Natural killer cell treated with Interleukin-12 subunit alpha and Interleukin-12 subunit beta and Interleukin-15 and Interleukin-18, amount 100 ng/mL, for 72 hours (primary cell): Measurements from ENCODE around the gene AMMECR1. TPM values are rescaled to one million over a fixed set of nuclear protein-coding genes. Genes with fewer than 3 reads are reported as not detected.

Experiments
- ATAC-seq, 2 donors: fragments of 150-1000 bp; cut with Tn5 transposase in 1 of 2; sonication (Bioruptor Pico), chemical (Tn5 transposase) in 1 of 2; 2 replicates each; pipeline ENCODE4 v1.10.0; 2021
- DNase-seq: peaks from one replicate; pipeline ENCODE4 v3.0.0; 2022; ENCODE audit warnings: low spot score
- H3K27ac Mint-ChIP-seq, 2 donors: 1 replicate in 1 of 2; 2 replicates in 1 of 2; pipeline ENCODE4 v1.8.0; 2022; ENCODE audit warnings: mixed read lengths in 2 of 2, mild to moderate bottlenecking in 1 of 2, moderate library complexity in 1 of 2
- H3K27me3 Mint-ChIP-seq, 2 donors: 1 replicate in 1 of 2; 2 replicates in 1 of 2; pipeline ENCODE4 v1.8.0; 2022; ENCODE audit warnings: mixed read lengths in 2 of 2
- H3K36me3 Mint-ChIP-seq: one replicate; pipeline ENCODE4 v1.8.0; 2022; ENCODE audit warnings: mixed read lengths
- H3K4me1 Mint-ChIP-seq, 2 donors: 1 replicate in 1 of 2; 2 replicates in 1 of 2; pipeline ENCODE4 v1.8.0; 2022; ENCODE audit warnings: low read depth in 2 of 2, mixed read lengths in 2 of 2, mild to moderate bottlenecking in 1 of 2
- H3K4me3 Mint-ChIP-seq: one replicate; pipeline ENCODE4 v1.8.0; 2022; ENCODE audit warnings: mixed read lengths
- H3K9me3 Mint-ChIP-seq: 2 replicates; pipeline ENCODE4 v1.8.0; 2022; ENCODE audit warnings: mixed read lengths
- total RNA-seq, 2 donors: library from RNA; stranded (reverse); gene quantifications; one replicate each; pipeline ENCODE4 v1.2.3, GENCODE V29; 2022

AMMECR1 gene
- total RNA-seq, 2 donors from 2014 or later, result 10.1 to 13.6 TPM

DNA sequence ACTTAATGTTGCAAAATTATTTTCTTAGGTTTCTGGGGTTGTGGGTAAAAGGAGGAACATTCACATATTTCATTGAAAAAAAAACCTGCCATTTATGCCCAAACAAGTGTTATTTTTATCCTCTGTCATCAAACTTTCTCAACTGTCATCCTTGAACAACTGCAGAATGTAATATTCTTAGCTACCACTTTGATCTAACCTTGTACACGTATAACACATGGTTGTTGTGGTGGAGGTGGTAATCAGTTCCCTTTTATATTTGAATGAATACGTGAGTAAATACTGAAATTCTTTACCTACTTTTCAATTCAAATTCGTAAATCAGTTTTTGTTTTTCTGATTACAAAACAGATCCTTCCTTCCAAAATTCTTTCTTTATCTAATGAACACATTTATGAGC lies 3.8 kb upstream of the AMMECR1 start:
- H3K9me3 Mint-ChIP-seq, result no peaks in the 10 kb centered on the region
- H3K4me3 Mint-ChIP-seq, result no peak overlapping the region
- H3K27me3 Mint-ChIP-seq, result peaks cover 0 to 15% of the 10 kb centered on the region in 2 donors
- no peaks in the 10 kb centered on the region for H3K36me3 Mint-ChIP-seq
- peaks cover 7 to 12% of the 10 kb centered on the region in 2 donors for H3K4me1 Mint-ChIP-seq
- no peak overlapping the region for H3K27ac Mint-ChIP-seq
- DNase-seq (no peak), ATAC-seq (no peak)

GRCh38 chrX:110321081-110321480 lies 3.2 kb upstream of the AMMECR1 start:
- DNase-seq, result no peak
- Mint-ChIP-seq H3K27me3 (peaks cover 0 to 15% of the 10 kb centered on the region in 2 donors), H3K36me3 (no peaks in the 10 kb centered on the region), H3K4me3 (no peak overlapping the region), H3K4me1 (peaks cover 7 to 16% of the 10 kb centered on the region in 2 donors), H3K9me3 (no peaks in the 10 kb centered on the region), H3K27ac (no peak overlapping the region)
- ATAC-seq, result no peak

- ATAC-seq (no peak), DNase-seq (no peak)
- Mint-ChIP-seq H3K27me3 (peaks cover 0 to 12% of the 10 kb centered on the region in 2 donors), H3K27ac (no peak overlapping the region), H3K9me3 (no peaks in the 10 kb centered on the region), H3K4me3 (no peak overlapping the region), H3K4me1 (peaks cover 7 to 16% of the 10 kb centered on the region in 2 donors), H3K36me3 (no peaks in the 10 kb centered on the region)
These were observed 2.6 kb upstream of the AMMECR1 start for GRCh38 chrX:110320381-110320987.

DNA sequence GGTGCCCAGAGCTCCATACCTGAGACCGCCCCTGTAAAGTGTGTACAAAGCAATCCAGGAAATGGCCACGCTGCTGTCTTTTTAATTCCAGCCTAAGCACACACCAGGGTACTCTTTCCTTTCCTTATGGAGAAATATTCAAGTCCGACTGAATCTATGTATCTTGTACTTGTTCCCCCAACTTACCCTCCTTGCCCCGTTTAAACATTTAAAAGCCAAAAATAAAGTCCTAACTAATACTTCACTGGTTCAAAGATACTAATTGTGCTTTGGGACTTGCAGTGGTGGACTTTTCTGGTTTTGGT lies 731 bp upstream of the AMMECR1 start:
- Mint-ChIP-seq H3K4me1 (peaks cover 9 to 20% of the 10 kb centered on the region in 2 donors), H3K27ac (peak overlapping the region; percentile 68 to 84), H3K36me3 (no peaks in the 10 kb centered on the region), H3K27me3 (peaks cover 0 to 9% of the 10 kb centered on the region in 2 donors), H3K4me3 (peak overlapping the region; percentile 91), H3K9me3 (no peaks in the 10 kb centered on the region)
- ATAC-seq (no peak), DNase-seq (no peak)

DNA sequence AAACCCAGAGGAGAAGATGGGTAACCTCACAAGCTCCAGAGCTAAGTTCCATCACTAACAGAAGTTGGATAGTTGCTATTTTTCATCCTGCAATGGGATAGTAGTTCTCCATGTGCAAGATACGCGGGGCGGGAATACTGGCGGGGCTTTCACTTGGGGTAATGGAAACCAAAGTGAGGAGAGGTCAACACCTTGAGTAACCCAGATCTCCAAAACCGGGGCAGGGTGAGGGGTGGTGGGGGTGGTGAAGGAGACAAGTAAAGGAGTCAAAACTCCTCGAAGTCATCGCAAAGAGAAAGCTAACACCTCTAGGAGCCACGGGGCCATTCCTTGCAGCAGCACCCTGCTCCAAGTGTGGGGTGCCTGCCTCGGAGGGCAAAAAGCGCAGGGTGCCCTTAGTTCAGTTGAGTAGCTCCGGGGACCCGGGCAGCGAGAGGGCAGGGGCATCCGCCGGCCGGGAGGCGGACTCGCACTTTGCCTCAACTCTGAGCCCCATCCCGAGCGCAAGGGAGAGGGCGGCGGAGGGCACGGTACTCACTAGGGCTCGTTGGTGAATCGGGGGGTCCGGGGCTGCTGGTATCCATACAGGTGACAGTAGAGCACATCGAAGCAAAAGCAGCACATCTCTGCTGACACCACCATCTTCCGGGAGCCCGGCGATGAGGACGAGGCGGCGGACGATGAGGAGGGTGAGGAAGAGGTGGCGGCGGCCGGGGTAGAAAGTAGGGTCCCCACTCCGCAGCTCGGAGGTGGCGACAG lies 645 bp downstream of the AMMECR1 start:
- DNase-seq (no peak), ATAC-seq (peak; percentile 54 to 62)
- H3K36me3 Mint-ChIP-seq, result no peaks in the 10 kb centered on the region
- H3K27me3 Mint-ChIP-seq, result peaks cover 0 to 3% of the 10 kb centered on the region in 2 donors
- H3K4me3 Mint-ChIP-seq, result peak overlapping the region; percentile 91
- H3K4me1 Mint-ChIP-seq, result peaks cover 11 to 21% of the 10 kb centered on the region in 2 donors
- H3K27ac Mint-ChIP-seq, result peak overlapping the region; percentile 68 to 70
- H3K9me3 Mint-ChIP-seq, result no peaks in the 10 kb centered on the region

- Mint-ChIP-seq H3K4me1 (peaks cover 11 to 21% of the 10 kb centered on the region in 2 donors), H3K36me3 (no peaks in the 10 kb centered on the region), H3K27ac (peak overlapping the region; percentile 68 to 70), H3K9me3 (no peaks in the 10 kb centered on the region), H3K4me3 (peak overlapping the region; percentile 91), H3K27me3 (no peaks in the 10 kb centered on the region)
- ATAC-seq (no peak), DNase-seq (no peak)
These were observed 1.4 kb downstream of the AMMECR1 start for GRCh38 chrX:110316351-110317060.

GRCh38 chrX:110315551-110315950 lies 2.3 kb downstream of the AMMECR1 start:
- H3K36me3 Mint-ChIP-seq, result no peaks in the 10 kb centered on the region
- peaks cover 18 to 31% of the 10 kb centered on the region in 2 donors for H3K4me1 Mint-ChIP-seq
- ATAC-seq (no peak), DNase-seq (no peak)
- no peaks in the 10 kb centered on the region for H3K9me3 Mint-ChIP-seq
- no peaks in the 10 kb centered on the region for H3K27me3 Mint-ChIP-seq
- no peak overlapping the region for H3K27ac Mint-ChIP-seq
- H3K4me3 Mint-ChIP-seq, result peak overlapping the region; percentile 91

GRCh38 chrX:110311437-110312230 lies 6.3 kb downstream of the AMMECR1 start:
- peaks cover 16 to 39% of the 10 kb centered on the region in 2 donors for H3K4me1 Mint-ChIP-seq
- ATAC-seq (no peak), DNase-seq (no peak)
- H3K9me3 Mint-ChIP-seq, result no peaks in the 10 kb centered on the region
- H3K27ac Mint-ChIP-seq, result no peak overlapping the region
- peak overlapping the region; percentile 16 for H3K4me3 Mint-ChIP-seq
- peaks cover 0 to 5% of the 10 kb centered on the region in 2 donors for H3K27me3 Mint-ChIP-seq
- no peaks in the 10 kb centered on the region for H3K36me3 Mint-ChIP-seq

- peak overlapping the region; percentile 16 for H3K4me3 Mint-ChIP-seq
- DNase-seq, result no peak
- no peaks in the 10 kb centered on the region for H3K36me3 Mint-ChIP-seq
- no peaks in the 10 kb centered on the region for H3K9me3 Mint-ChIP-seq
- peak; percentile 68 to 82 for ATAC-seq
- H3K4me1 Mint-ChIP-seq, result peaks cover 16 to 35% of the 10 kb centered on the region in 2 donors
- no peak overlapping the region for H3K27ac Mint-ChIP-seq
- H3K27me3 Mint-ChIP-seq, result peaks cover 0 to 5% of the 10 kb centered on the region in 2 donors
These were observed 7.0 kb downstream of the AMMECR1 start for GRCh38 chrX:110310896-110311295.

DNA sequence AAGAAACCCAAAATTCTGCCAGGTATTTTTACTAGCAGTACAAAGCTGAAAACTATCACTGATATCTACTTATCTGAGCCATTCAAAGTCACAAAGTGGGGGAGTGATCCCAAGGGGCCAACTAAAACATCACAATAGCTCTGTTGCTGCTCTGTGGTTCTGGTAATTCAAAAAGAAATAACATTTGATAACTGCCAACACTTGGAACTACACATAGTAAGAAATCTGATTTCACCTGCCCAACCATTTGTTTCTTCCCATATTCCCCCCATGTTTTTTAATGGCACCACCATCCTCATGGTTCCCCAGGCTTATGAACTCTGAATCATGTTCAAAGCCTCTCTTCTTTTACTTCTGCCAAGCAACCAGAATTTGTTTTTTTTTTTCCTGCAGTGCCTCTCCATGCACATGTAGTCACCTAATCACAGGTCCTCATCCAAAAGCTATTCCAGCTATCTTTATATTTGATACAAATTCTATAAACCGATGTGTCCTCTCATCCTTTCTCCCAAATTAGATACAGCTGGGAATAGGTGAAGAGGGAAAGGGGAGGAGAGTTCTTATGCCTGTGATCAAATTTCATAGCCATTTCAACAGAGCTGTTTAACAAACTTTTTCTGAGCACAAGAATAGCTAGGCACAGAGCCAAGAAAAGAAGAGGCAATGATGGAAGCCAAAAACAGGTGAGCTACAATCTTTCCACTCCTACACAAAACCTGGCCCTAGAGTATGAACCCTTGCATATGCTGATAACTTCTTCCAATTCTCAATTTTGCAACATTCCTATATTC lies 7.7 kb downstream of the AMMECR1 start:
- no peak for DNase-seq
- peaks cover 0 to 5% of the 10 kb centered on the region in 2 donors for H3K27me3 Mint-ChIP-seq
- H3K4me1 Mint-ChIP-seq, result peaks cover 16 to 37% of the 10 kb centered on the region in 2 donors
- no peak overlapping the region for H3K27ac Mint-ChIP-seq
- H3K9me3 Mint-ChIP-seq, result no peaks in the 10 kb centered on the region
- no peak overlapping the region for H3K4me3 Mint-ChIP-seq
- no peak for ATAC-seq
- no peaks in the 10 kb centered on the region for H3K36me3 Mint-ChIP-seq

GRCh38 chrX:110308220-110308619 lies 9.7 kb downstream of the AMMECR1 start:
- H3K4me1 Mint-ChIP-seq, result peaks cover 17 to 39% of the 10 kb centered on the region in 2 donors
- H3K27ac Mint-ChIP-seq, result no peak overlapping the region
- H3K36me3 Mint-ChIP-seq, result no peaks in the 10 kb centered on the region
- no peak overlapping the region for H3K4me3 Mint-ChIP-seq
- DNase-seq (no peak), ATAC-seq (no peak)
- no peaks in the 10 kb centered on the region for H3K9me3 Mint-ChIP-seq
- H3K27me3 Mint-ChIP-seq, result peaks cover 0 to 7% of the 10 kb centered on the region in 2 donors

GRCh38 chrX:110304884-110305283 lies 13.0 kb downstream of the AMMECR1 start:
- ATAC-seq (no peak), DNase-seq (no peak)
- Mint-ChIP-seq H3K4me1 (peaks cover 7 to 18% of the 10 kb centered on the region in 2 donors), H3K27me3 (peaks cover 0 to 5% of the 10 kb centered on the region in 2 donors), H3K36me3 (no peaks in the 10 kb centered on the region), H3K9me3 (no peaks in the 10 kb centered on the region), H3K4me3 (no peak overlapping the region), H3K27ac (no peak overlapping the region)

GRCh38 chrX:110304371-110304770 lies 13.5 kb downstream of the AMMECR1 start:
- ATAC-seq (no peak), DNase-seq (no peak)
- Mint-ChIP-seq H3K27me3 (peaks cover 0 to 5% of the 10 kb centered on the region in 2 donors), H3K36me3 (no peaks in the 10 kb centered on the region), H3K4me3 (no peak overlapping the region), H3K9me3 (no peaks in the 10 kb centered on the region), H3K27ac (no peak overlapping the region), H3K4me1 (peaks cover 7 to 13% of the 10 kb centered on the region in 2 donors)
